ENCODE data around the gene TRMU. TPM values are rescaled to one million over a fixed set of nuclear protein-coding genes. Genes with fewer than 3 reads are reported as not detected.
A peak's percentile ranks its signal among the peaks of the same experiment; 100 is the strongest.

The TRMU gene
- total RNA-seq, 2 donors from 2014 or later: 79.7 to 84.5 TPM

- Mint-ChIP-seq H3K36me3 (ENCODE audit: low read depth) (peaks cover 58% of the 10 kb centered on the region), H3K4me3 (no peak overlapping the region), H3K9me3 (peaks cover 18% of the 10 kb centered on the region), H3K27ac (peak overlapping the region; percentile 5), H3K27me3 (ENCODE audit: insufficient read depth) (no peaks in the 10 kb centered on the region), H3K4me1 (peaks cover 33% of the 10 kb centered on the region)
- H3K27ac ChIP-seq (ENCODE audit: low read depth, low read length): no peak overlapping the region
- H3K9me3 ChIP-seq (ENCODE audit: control insufficient read depth, low read length): peaks cover 17% of the 10 kb centered on the region
- 91 to 93% methylated on average over 16 to 17 of the region's 17 CpGs for whole genome bisulfite sequencing, 2 experiments (ENCODE audit: insufficient coverage in 1 of 2, insufficient read length in 1 of 2)
- peaks cover 24% of the 10 kb centered on the region for H3K36me3 ChIP-seq (ENCODE audit: control insufficient read depth, insufficient read depth, low read length)
- H3K9ac ChIP-seq (ENCODE audit: extremely low read depth, low read length, poor library complexity, severe bottlenecking): no peak overlapping the region
- H3K27me3 ChIP-seq (ENCODE audit: control insufficient read depth, insufficient read depth, low read length, poor library complexity, severe bottlenecking): no peaks in the 10 kb centered on the region
- no peak for DNase-seq
- peaks cover 12% of the 10 kb centered on the region for H3K4me1 ChIP-seq (ENCODE audit: control insufficient read depth, insufficient read depth, low read length)
- no peak for TF ChIP-seq CTCF (conservative IDR thresholded peaks at IDR 0.05)
- no peak overlapping the region for H3K4me3 ChIP-seq (ENCODE audit: low read length)
Observed at GRCh38 chr22:46380581-46380980, 45.1 kb downstream of the TRMU start.

GRCh38 chr22:46381142-46381541 lies 45.6 kb downstream of the TRMU start:
- no peak overlapping the region for H3K4me3 Mint-ChIP-seq

GRCh38 chr22:46381731-46382130 lies 46.2 kb downstream of the TRMU start:
- H3K4me3 ChIP-seq (ENCODE audit: low read length): no peak overlapping the region
- no peak overlapping the region for H3K27ac ChIP-seq (ENCODE audit: low read depth, low read length)
- peaks cover 33% of the 10 kb centered on the region for H3K4me1 Mint-ChIP-seq
- H3K27ac Mint-ChIP-seq: no peak overlapping the region
- H3K4me1 ChIP-seq (ENCODE audit: control insufficient read depth, insufficient read depth, low read length): peaks cover 12% of the 10 kb centered on the region
- WGBS, 2 experiments (ENCODE audit: insufficient coverage in 1 of 2, insufficient read length in 1 of 2): 97 to 98% methylated on average over 18 to 27 of the region's 27 CpGs
- H3K4me3 Mint-ChIP-seq: no peak overlapping the region
- no peaks in the 10 kb centered on the region for H3K27me3 Mint-ChIP-seq (ENCODE audit: insufficient read depth)
- DNase-seq: no peak
- H3K27me3 ChIP-seq (ENCODE audit: control insufficient read depth, insufficient read depth, low read length, poor library complexity, severe bottlenecking): no peaks in the 10 kb centered on the region
- peaks cover 12% of the 10 kb centered on the region for H3K36me3 ChIP-seq (ENCODE audit: control insufficient read depth, insufficient read depth, low read length)
- no peak for TF ChIP-seq CTCF (conservative IDR thresholded peaks at IDR 0.05)
- peaks cover 5% of the 10 kb centered on the region for H3K9me3 ChIP-seq (ENCODE audit: control insufficient read depth, low read length)
- no peak overlapping the region for H3K9ac ChIP-seq (ENCODE audit: extremely low read depth, low read length, poor library complexity, severe bottlenecking)
- H3K9me3 Mint-ChIP-seq: peaks cover 9% of the 10 kb centered on the region
- H3K36me3 Mint-ChIP-seq (ENCODE audit: low read depth): peaks cover 48% of the 10 kb centered on the region

More at GRCh38 chr22:46381142-46381541, 45.6 kb downstream of the TRMU start:
- Histone ChIP-seq H3K36me3 (ENCODE audit: control insufficient read depth, insufficient read depth, low read length) (peaks cover 18% of the 10 kb centered on the region), H3K4me3 (ENCODE audit: low read length) (no peak overlapping the region), H3K9ac (ENCODE audit: extremely low read depth, low read length, poor library complexity, severe bottlenecking) (no peak overlapping the region), H3K27me3 (ENCODE audit: control insufficient read depth, insufficient read depth, low read length, poor library complexity, severe bottlenecking) (no peaks in the 10 kb centered on the region), H3K9me3 (ENCODE audit: control insufficient read depth, low read length) (peaks cover 11% of the 10 kb centered on the region), H3K4me1 (ENCODE audit: control insufficient read depth, insufficient read depth, low read length) (peaks cover 12% of the 10 kb centered on the region), H3K27ac (ENCODE audit: low read depth, low read length) (no peak overlapping the region)
- peaks cover 13% of the 10 kb centered on the region for H3K9me3 Mint-ChIP-seq
- H3K27ac Mint-ChIP-seq: no peak overlapping the region
- peaks cover 33% of the 10 kb centered on the region for H3K4me1 Mint-ChIP-seq
- 80 to 89% methylated on average over 4 to 5 of the region's 5 CpGs for WGBS, 2 experiments (ENCODE audit: insufficient coverage in 1 of 2, insufficient read length in 1 of 2)
- DNase-seq: no peak
- no peak for TF ChIP-seq CTCF (conservative IDR thresholded peaks at IDR 0.05)
- peaks cover 53% of the 10 kb centered on the region for H3K36me3 Mint-ChIP-seq (ENCODE audit: low read depth)
- no peaks in the 10 kb centered on the region for H3K27me3 Mint-ChIP-seq (ENCODE audit: insufficient read depth)
